Colonic mucosa (tissue), 4 donors: ENCODE results near the gene ATP13A3. TPM values are rescaled to one million over a fixed set of nuclear protein-coding genes. Genes with fewer than 3 reads are reported as not detected.

Experiments
- DNase-seq: peaks from one replicate; pipeline ENCODE4 v3.0.0-alpha.2; 2020
- H3K27ac ChIP-seq: fragments of 200-600 bp; one replicate; pipeline ENCODE4 v1.8.0; 2021
- H3K27me3 ChIP-seq: fragments of 200-600 bp; one replicate; pipeline ENCODE4 v1.8.0; 2021
- H3K36me3 ChIP-seq: fragments of 200-600 bp; one replicate; pipeline ENCODE4 v1.8.0; 2021
- H3K4me1 ChIP-seq: fragments of 200-600 bp; one replicate; pipeline ENCODE4 v1.8.0; 2021; ENCODE audit warnings: mild to moderate bottlenecking
- H3K4me3 ChIP-seq: fragments of 200-600 bp; one replicate; pipeline ENCODE4 v1.8.0; 2021
- H3K9ac ChIP-seq, 2 donors: one replicate each; pipeline ENCODE4 v1.7.0; 2013; ENCODE audit warnings: control low read depth in 2 of 2, low read depth in 2 of 2, low read length in 2 of 2
- H3K9me3 ChIP-seq: fragments of 200-600 bp; one replicate; pipeline ENCODE4 v1.8.0; 2021
- intact Hi-C: fragments of 100-400 bp; cut with DNase I; formaldehyde crosslinking; loops from one replicate; pipeline ENCODE4 v1.14.1; 2022
- total RNA-seq, 2 donors: library from RNA; stranded (reverse); fragmentation: NEBNext Ultra II Directional in 1 of 2; extraction: Animal tissue kit (Norgen Biotek cat#: 25700) in 1 of 2; gene quantifications; one replicate each; pipeline ENCODE4 v1.2.1, GENCODE V29; 2021
- TF ChIP-seq, protein P1 (sequence below): fragments of 200-600 bp; IDR thresholded peaks from one replicate; pipeline ENCODE4 v1.8.0; 2022; ENCODE audit warnings: antibody characterized with exemption, mild to moderate bottlenecking
- donor health status: healthy.
- donor health status: DM: no; HTN: no; CAD: no.
- donor health status: DM: no; HTN: no; CAD: no.

The ATP13A3 gene
- total RNA-seq, 2 donors from 2014 or later = 86.0 to 89.8 TPM

DNA sequence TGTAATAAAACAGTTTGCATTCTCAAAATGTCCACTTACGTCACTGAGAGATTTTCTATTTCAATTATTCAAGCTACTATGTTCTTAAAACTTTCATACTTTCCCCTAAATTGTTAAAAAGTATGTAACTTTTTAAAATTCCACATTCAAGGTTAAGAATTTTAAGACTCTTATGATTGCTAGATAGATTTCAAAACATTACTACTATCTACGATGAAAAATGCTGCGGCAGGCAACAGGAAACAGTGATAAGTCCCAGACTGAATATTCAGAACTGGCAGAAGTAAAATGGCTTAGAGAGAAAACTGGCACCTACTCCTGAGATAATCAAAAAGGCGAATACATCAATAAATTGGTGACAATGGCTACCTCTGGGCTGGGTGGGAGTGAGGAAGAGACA is 16.2 kb downstream of the ATP13A3 start:
- Histone ChIP-seq H3K4me1 (no peaks in the 10 kb centered on the region), H3K9ac (no peak overlapping the region), H3K9me3 (no peaks in the 10 kb centered on the region), H3K27ac (no peak overlapping the region), H3K36me3 (no peaks in the 10 kb centered on the region), H3K27me3 (no peaks in the 10 kb centered on the region), H3K4me3 (no peak overlapping the region)
- intact Hi-C loops = loop anchor here (5.0 kb wide), 2 partner anchors 102 to 127 kb away; no protein-coding TSS in a partner anchor
- DNase-seq = no peak
- TF ChIP-seq, protein P1, sequence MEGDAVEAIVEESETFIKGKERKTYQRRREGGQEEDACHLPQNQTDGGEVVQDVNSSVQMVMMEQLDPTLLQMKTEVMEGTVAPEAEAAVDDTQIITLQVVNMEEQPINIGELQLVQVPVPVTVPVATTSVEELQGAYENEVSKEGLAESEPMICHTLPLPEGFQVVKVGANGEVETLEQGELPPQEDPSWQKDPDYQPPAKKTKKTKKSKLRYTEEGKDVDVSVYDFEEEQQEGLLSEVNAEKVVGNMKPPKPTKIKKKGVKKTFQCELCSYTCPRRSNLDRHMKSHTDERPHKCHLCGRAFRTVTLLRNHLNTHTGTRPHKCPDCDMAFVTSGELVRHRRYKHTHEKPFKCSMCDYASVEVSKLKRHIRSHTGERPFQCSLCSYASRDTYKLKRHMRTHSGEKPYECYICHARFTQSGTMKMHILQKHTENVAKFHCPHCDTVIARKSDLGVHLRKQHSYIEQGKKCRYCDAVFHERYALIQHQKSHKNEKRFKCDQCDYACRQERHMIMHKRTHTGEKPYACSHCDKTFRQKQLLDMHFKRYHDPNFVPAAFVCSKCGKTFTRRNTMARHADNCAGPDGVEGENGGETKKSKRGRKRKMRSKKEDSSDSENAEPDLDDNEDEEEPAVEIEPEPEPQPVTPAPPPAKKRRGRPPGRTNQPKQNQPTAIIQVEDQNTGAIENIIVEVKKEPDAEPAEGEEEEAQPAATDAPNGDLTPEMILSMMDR = no peak

DNA sequence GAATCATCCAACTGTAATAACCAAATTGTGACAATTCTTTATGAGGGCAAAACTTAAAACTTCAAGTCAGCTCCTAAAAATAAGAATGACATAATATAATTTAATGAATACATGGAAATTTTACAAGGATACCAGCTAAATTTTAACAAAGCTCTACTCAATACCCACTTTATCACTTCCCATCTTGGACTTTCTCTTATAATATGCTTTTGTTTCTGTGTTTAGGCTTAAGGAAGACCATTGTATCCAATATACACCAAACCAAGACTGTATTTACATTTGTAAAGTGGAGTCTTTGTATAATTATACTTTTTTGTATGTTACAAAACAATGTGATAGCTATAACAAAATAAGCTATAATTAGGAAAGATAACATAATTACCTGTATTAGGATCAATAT is 16.8 kb downstream of the ATP13A3 start:
- Histone ChIP-seq H3K4me3 (no peak overlapping the region), H3K36me3 (no peaks in the 10 kb centered on the region), H3K9me3 (no peaks in the 10 kb centered on the region), H3K9ac (no peak overlapping the region), H3K27ac (no peak overlapping the region), H3K27me3 (no peaks in the 10 kb centered on the region), H3K4me1 (no peaks in the 10 kb centered on the region)
- TF ChIP-seq, protein P1 = no peak
- intact Hi-C loops = loop anchor here (5.0 kb wide), 2 partner anchors 102 to 127 kb away; no protein-coding TSS in a partner anchor
- DNase-seq = no peak

DNA sequence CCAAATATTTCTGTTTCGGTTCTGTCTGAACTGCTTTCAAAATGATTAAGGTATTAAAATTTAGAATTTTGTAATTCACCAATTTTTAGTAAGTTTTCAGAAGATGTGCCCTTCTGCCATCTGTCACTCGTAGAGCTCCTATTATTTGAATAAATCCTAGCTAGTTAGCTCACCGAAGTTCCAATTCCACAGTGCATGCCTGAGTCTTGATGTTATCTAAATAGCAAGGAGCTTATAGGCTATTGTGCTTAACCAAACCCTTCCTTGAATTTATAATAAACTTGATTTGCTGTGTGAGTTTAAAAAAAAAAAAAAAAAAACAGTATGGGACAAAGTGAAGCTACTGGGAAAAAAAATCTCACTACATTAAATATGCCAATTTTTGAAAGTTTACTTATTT is 18.7 kb downstream of the ATP13A3 start:
- TF ChIP-seq, protein P1 = no peak
- Histone ChIP-seq H3K27ac (no peak overlapping the region), H3K9ac (no peak overlapping the region), H3K9me3 (no peaks in the 10 kb centered on the region), H3K4me3 (no peak overlapping the region), H3K4me1 (no peaks in the 10 kb centered on the region), H3K27me3 (no peaks in the 10 kb centered on the region), H3K36me3 (no peaks in the 10 kb centered on the region)
- no peak for DNase-seq
- intact Hi-C loops = no loop called here

DNA sequence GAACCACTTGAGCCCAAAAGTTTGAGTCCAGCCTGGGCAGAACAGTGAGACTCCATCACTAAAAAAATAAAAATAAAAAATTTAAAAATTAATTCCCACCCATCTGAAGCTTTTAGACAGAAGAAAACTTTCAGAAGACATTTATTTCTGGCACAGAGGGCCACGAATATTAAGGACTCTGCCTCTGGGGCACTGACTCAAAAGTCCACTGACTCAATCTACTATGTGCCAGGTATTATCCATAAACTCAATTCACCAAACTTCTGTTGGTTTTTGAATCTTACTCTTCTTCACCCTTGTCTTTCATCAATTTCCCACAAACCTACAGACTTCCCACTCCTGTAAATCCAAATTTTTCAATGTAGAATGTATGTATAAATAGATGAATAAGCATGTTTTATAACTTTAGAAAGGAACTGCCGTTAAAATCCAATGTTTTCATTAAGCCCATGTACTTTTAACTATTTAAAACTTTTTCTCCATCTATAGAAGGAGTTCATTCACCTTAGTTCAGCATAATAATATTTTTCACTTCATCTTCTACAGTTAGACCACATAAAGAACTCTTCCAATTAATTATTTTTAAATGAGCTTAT is 19.9 kb downstream of the ATP13A3 start:
- Histone ChIP-seq H3K4me3 (no peak overlapping the region), H3K27ac (no peak overlapping the region), H3K36me3 (no peaks in the 10 kb centered on the region), H3K9ac (no peak overlapping the region), H3K4me1 (no peaks in the 10 kb centered on the region), H3K27me3 (no peaks in the 10 kb centered on the region), H3K9me3 (no peaks in the 10 kb centered on the region)
- intact Hi-C loops = no loop called here
- DNase-seq = no peak
- TF ChIP-seq, protein P1 = no peak

DNA sequence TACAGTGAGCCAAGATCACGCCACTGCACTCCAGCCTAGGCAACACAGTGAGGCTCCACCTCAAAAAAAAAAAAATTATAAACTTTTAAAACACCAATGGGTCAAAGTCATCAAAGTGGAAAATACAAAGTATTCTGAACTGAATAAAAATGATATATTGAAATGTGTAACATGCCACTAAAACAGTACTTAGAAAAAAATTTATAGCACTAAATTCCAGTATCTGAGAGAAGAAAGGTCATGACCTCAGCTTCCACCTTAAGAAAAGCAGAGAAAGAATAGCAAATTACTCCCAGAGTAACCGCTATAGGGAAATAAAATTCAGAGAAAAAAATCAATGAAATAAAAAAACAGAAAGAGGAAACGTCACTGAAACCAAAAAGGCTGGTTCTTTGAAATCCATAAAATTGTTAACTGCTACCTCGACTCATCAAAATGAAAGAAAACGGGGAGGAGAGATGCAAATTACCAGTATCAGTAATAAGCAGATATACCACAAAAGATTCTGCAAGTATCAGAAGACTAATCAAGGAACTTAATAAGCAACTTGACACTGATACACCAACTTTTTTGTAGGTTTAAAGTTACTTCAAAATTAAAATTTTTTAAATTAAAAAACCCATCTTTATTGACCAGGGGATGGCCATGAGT is 20.8 kb downstream of the ATP13A3 start:
- Histone ChIP-seq H3K27ac (no peak overlapping the region), H3K36me3 (no peaks in the 10 kb centered on the region), H3K9ac (no peak overlapping the region), H3K4me3 (no peak overlapping the region), H3K4me1 (no peaks in the 10 kb centered on the region), H3K9me3 (no peaks in the 10 kb centered on the region), H3K27me3 (no peaks in the 10 kb centered on the region)
- intact Hi-C loops = no loop called here
- TF ChIP-seq, protein P1 = no peak
- no peak for DNase-seq
